Osteoblast (primary cell): ENCODE results near the gene ASB7. TPM values are rescaled to one million over a fixed set of nuclear protein-coding genes. Genes with fewer than 3 reads are reported as not detected.
A peak's percentile ranks its signal among the peaks of the same experiment; 100 is the strongest.

Experiments used
- DNase-seq: peaks from one replicate; pipeline ENCODE4 v3.0.0; 2011; ENCODE audit warnings: low spot score, mixed read lengths; ENCODE audit not compliant: insufficient read length; ENCODE audit errors: missing footprints
- H2AFZ ChIP-seq: 2 replicates; pipeline ENCODE4 v1.6.0; 2011; ENCODE audit warnings: mild to moderate bottlenecking, low read length
- H3K27ac ChIP-seq: 2 replicates; pipeline ENCODE4 v1.5.1; 2011; ENCODE audit warnings: mild to moderate bottlenecking, low read depth, low read length, moderate library complexity
- H3K27me3 ChIP-seq: 2 replicates; pipeline ENCODE4 v1.6.0; 2012; ENCODE audit warnings: mild to moderate bottlenecking, control low read depth, inconsistent platforms, low read length, moderate library complexity; ENCODE audit not compliant: insufficient read depth
- H3K36me3 ChIP-seq: 2 replicates; pipeline ENCODE4 v1.5.1; 2011; ENCODE audit warnings: mild to moderate bottlenecking, low read length, control low read depth, moderate library complexity; ENCODE audit not compliant: insufficient read depth
- H3K4me1 ChIP-seq: 2 replicates; pipeline ENCODE4 v1.5.1; 2011; ENCODE audit warnings: mild to moderate bottlenecking, low read length, control low read depth, moderate library complexity; ENCODE audit not compliant: insufficient read depth
- H3K4me2 ChIP-seq: 2 replicates; pipeline ENCODE4 v1.6.0; 2011; ENCODE audit warnings: mild to moderate bottlenecking, low read length; ENCODE audit not compliant: insufficient read depth
- H3K4me3 ChIP-seq: fragments of 200-600 bp; sonication (generic); 3 replicates; pipeline ENCODE4 v1.5.1; 2012; ENCODE audit warnings: mild to moderate bottlenecking, low read length, inconsistent platforms; ENCODE audit not compliant: insufficient read depth
- H3K79me2 ChIP-seq: 2 replicates; pipeline ENCODE4 v1.6.0; 2012; ENCODE audit warnings: mild to moderate bottlenecking, low read length, control low read depth, inconsistent platforms; ENCODE audit not compliant: insufficient read depth
- H3K9me3 ChIP-seq: 2 replicates; pipeline ENCODE4 v1.5.1; 2011; ENCODE audit warnings: low read depth, low read length, control low read depth
- H4K20me1 ChIP-seq: 2 replicates; pipeline ENCODE4 v1.6.0; 2012; ENCODE audit warnings: mild to moderate bottlenecking, low read length, control low read depth; ENCODE audit not compliant: insufficient read depth
- CTCF ChIP-seq: IDR thresholded peaks from 2 replicates; pipeline ENCODE4 v1.5.1; 2011; ENCODE audit warnings: mild to moderate bottlenecking, low read depth, low read length, moderate library complexity; ENCODE audit errors: extremely low read depth
- total RNA-seq: library from RNA; depleted of rRNA; stranded (reverse); fragments of >200 nt; gene quantifications from 2 replicates; pipeline ENCODE4 v1.2.3, GENCODE V29; 2012

The ASB7 gene
- total RNA-seq, 1 donor: 18.1 TPM

- DNase-seq: no peak
- Histone ChIP-seq H3K4me2 (no peak overlapping the region), H3K79me2 (no peaks in the 10 kb centered on the region), H3K4me3 (no peak overlapping the region), H3K36me3 (peaks cover 17% of the 10 kb centered on the region), H3K4me1 (no peaks in the 10 kb centered on the region), H4K20me1 (no peaks in the 10 kb centered on the region), H2AFZ (no peak overlapping the region), H3K27me3 (no peaks in the 10 kb centered on the region), H3K9me3 (no peaks in the 10 kb centered on the region), H3K27ac (no peak overlapping the region)
- TF ChIP-seq CTCF: no peak
These were observed 32.1 kb upstream of the ASB7 start for GRCh38 chr15:100570275-100570674.

DNA sequence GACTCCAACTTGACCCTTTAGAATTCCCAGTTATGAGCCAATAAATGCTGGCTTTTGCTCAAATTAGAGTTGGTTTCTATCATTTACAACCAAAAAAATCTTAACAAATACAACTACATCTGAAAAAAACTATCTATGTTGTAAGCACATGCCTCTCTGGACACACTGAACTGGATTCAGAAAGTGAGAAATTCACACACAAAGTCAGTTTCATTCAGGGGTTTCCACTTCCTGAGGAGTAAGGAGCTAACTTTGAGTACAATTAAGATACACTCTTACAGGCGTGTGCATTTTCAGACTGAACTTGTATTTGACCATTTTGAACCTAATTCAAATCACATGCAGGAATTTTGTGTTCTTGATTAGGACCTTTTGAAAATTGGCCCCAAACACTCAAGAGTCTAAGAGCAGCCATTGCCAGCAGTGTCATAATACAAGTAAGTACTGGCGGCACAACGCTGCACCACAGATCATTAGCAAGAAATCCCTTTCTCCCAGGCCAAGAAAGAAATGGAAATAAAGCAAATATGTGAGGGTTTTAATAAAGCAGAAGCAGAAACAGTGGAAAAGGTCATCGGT, 31.6 kb upstream of the ASB7 start:
- no peak overlapping the region for H3K4me2 ChIP-seq
- no peak for TF ChIP-seq CTCF
- no peaks in the 10 kb centered on the region for H3K9me3 ChIP-seq
- no peaks in the 10 kb centered on the region for H4K20me1 ChIP-seq
- no peaks in the 10 kb centered on the region for H3K27me3 ChIP-seq
- H3K79me2 ChIP-seq: no peaks in the 10 kb centered on the region
- H2AFZ ChIP-seq: no peak overlapping the region
- DNase-seq: no peak
- no peaks in the 10 kb centered on the region for H3K4me1 ChIP-seq
- H3K4me3 ChIP-seq: no peak overlapping the region
- peaks cover 17% of the 10 kb centered on the region for H3K36me3 ChIP-seq
- H3K27ac ChIP-seq: no peak overlapping the region

DNA sequence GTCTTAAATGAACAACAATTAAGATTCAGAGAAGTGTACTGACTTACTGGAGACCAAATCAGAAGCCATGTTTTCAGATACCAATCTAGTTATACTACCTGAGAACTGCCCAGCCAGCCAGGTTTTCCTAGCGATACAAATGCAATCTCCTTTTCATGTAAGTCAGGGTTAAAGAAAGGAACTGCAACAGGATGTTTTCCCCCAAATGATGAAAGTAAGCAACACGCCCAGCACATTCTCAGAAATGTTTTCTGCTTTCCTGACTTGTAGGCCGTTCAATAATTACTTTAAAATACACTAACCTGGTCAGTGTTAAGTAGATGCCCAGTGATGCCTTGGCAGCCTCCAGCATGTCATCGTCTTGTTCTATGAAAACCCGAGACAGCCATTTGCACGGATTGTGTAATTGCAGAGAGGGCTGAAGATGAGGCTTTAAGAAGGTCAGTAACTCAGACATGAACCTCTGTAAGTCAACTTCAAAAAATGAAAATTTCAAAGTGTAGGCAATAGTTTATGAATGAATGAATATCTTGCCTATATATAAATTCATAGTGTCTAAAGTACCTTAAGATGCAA, 30.7 kb upstream of the ASB7 start:
- H3K4me1 ChIP-seq: no peaks in the 10 kb centered on the region
- H3K27ac ChIP-seq: no peak overlapping the region
- no peaks in the 10 kb centered on the region for H3K27me3 ChIP-seq
- H3K79me2 ChIP-seq: no peaks in the 10 kb centered on the region
- no peak for TF ChIP-seq CTCF
- H3K36me3 ChIP-seq: peaks cover 17% of the 10 kb centered on the region
- DNase-seq: no peak
- no peaks in the 10 kb centered on the region for H4K20me1 ChIP-seq
- no peak overlapping the region for H2AFZ ChIP-seq
- no peak overlapping the region for H3K4me2 ChIP-seq
- no peaks in the 10 kb centered on the region for H3K9me3 ChIP-seq
- H3K4me3 ChIP-seq: no peak overlapping the region

GRCh38 chr15:100572362-100572983, 29.9 kb upstream of the ASB7 start:
- Histone ChIP-seq H3K27ac (no peak overlapping the region), H3K36me3 (peaks cover 17% of the 10 kb centered on the region), H3K4me2 (no peak overlapping the region), H4K20me1 (no peaks in the 10 kb centered on the region), H3K9me3 (no peaks in the 10 kb centered on the region), H3K79me2 (no peaks in the 10 kb centered on the region), H2AFZ (no peak overlapping the region), H3K27me3 (no peaks in the 10 kb centered on the region), H3K4me3 (no peak overlapping the region), H3K4me1 (no peaks in the 10 kb centered on the region)
- DNase-seq: no peak
- TF ChIP-seq CTCF: peak; percentile 43
